Choroid plexus epithelial cell (primary cell): ENCODE results near the gene PTPRB.

Experiments
- DNase-seq: peaks from one replicate; pipeline ENCODE4 v3.0.0-alpha.2; 2010; ENCODE audit warnings: low read depth
- H3K4me3 ChIP-seq: 2 replicates; pipeline ENCODE4 v1.5.1; 2011; ENCODE audit warnings: low read depth, mild to moderate bottlenecking, control low read depth, low read length, moderate library complexity
- CTCF ChIP-seq: conservative IDR thresholded peaks from 2 replicates; pipeline ENCODE4 v1.5.1; 2011; ENCODE audit warnings: low read depth, mild to moderate bottlenecking, control low read depth, inconsistent platforms, low read length, moderate library complexity

The PTPRB gene

GRCh38 chr12:70659077-70659606 lies 21.9 kb upstream of the PTPRB start:
- no peak for DNase-seq
- no peak for TF ChIP-seq CTCF
- H3K4me3 ChIP-seq: no peak overlapping the region

- H3K4me3 ChIP-seq: no peak overlapping the region
- DNase-seq: no peak
- no peak for TF ChIP-seq CTCF
Measured at GRCh38 chr12:70657616-70658286, 20.5 kb upstream of the PTPRB start.

GRCh38 chr12:70652451-70652850 lies 15.2 kb upstream of the PTPRB start:
- H3K4me3 ChIP-seq: no peak overlapping the region
- TF ChIP-seq CTCF: no peak
- DNase-seq: peak; percentile 74

GRCh38 chr12:70648831-70649230 lies 11.6 kb upstream of the PTPRB start:
- peak; percentile 87 for DNase-seq
- TF ChIP-seq CTCF: no peak
- no peak overlapping the region for H3K4me3 ChIP-seq

- DNase-seq: peak; percentile 28
Measured at GRCh38 chr12:70648191-70648590, 11.0 kb upstream of the PTPRB start.

GRCh38 chr12:70646850-70647249 lies 9.6 kb upstream of the PTPRB start:
- TF ChIP-seq CTCF: no peak
- no peak overlapping the region for H3K4me3 ChIP-seq
- DNase-seq: peak; percentile 57

More at GRCh38 chr12:70648191-70648590, 11.0 kb upstream of the PTPRB start:
- no peak for TF ChIP-seq CTCF
- no peak overlapping the region for H3K4me3 ChIP-seq
